Large intestine (tissue), 3 donors: Measurements from ENCODE around the gene MBTPS1. TPM values are rescaled to one million over a fixed set of nuclear protein-coding genes. Genes with fewer than 3 reads are reported as not detected.

Experiments
- DNase-seq, 2 donors: peaks; one replicate each; pipeline versions ENCODE4 v3.0.0 to v3.0.0-alpha.2; 2013
- H3K27ac ChIP-seq: one replicate; pipeline ENCODE4 v1.5.1; 2013; ENCODE audit warnings: low read length
- H3K27me3 ChIP-seq: 2 replicates; pipeline ENCODE4 v1.6.1; 2013; ENCODE audit warnings: low read length; ENCODE audit not compliant: control insufficient read depth, insufficient read depth
- H3K36me3 ChIP-seq: 2 replicates; pipeline ENCODE4 v1.6.1; 2013; ENCODE audit warnings: low read length; ENCODE audit not compliant: control insufficient read depth, insufficient read depth
- H3K4me1 ChIP-seq: one replicate; pipeline ENCODE4 v1.6.1; 2013; ENCODE audit warnings: low read length; ENCODE audit not compliant: control insufficient read depth, insufficient read depth
- H3K4me3 ChIP-seq: one replicate; pipeline ENCODE4 v1.5.1; 2013; ENCODE audit warnings: low read length
- H3K9me3 ChIP-seq: one replicate; pipeline ENCODE4 v1.6.1; 2013; ENCODE audit warnings: mild to moderate bottlenecking, low read depth, low read length, moderate library complexity; ENCODE audit not compliant: control insufficient read depth
- WGBS: methylation state at CpG from one replicate; pipeline ENCODE4 v1.1.5; 2013; ENCODE audit warnings: low lambda C conversion rate; ENCODE audit not compliant: insufficient coverage; 5-methylcytosine and 5-hydroxymethylcytosine counted together
- polyA plus RNA-seq: library from polyadenylated mRNA; unstranded; fragments of 120-200 nt; gene quantifications from one replicate; pipeline ENCODE4 v1.2.1, GENCODE V29; 2013

The MBTPS1 gene
- polyA plus RNA-seq, 1 donor: 67.7 TPM

GRCh38 chr16:84104231-84104630 lies 12.5 kb downstream of the MBTPS1 start:
- WGBS: no CpG with 5 or more reads among the region's 3 CpGs
- Histone ChIP-seq H3K4me1 (no peaks in the 10 kb centered on the region), H3K9me3 (no peaks in the 10 kb centered on the region), H3K27ac (no peak overlapping the region), H3K36me3 (peaks cover 28% of the 10 kb centered on the region), H3K4me3 (no peak overlapping the region), H3K27me3 (no peaks in the 10 kb centered on the region)
- no peak for DNase-seq

GRCh38 chr16:84103678-84104077 lies 13.1 kb downstream of the MBTPS1 start:
- H3K36me3 ChIP-seq: peaks cover 28% of the 10 kb centered on the region
- no peaks in the 10 kb centered on the region for H3K9me3 ChIP-seq
- no peak overlapping the region for H3K27ac ChIP-seq
- H3K27me3 ChIP-seq: no peaks in the 10 kb centered on the region
- 60% methylated on average over 1 of the region's 5 CpGs for WGBS
- no peak overlapping the region for H3K4me3 ChIP-seq
- H3K4me1 ChIP-seq: no peaks in the 10 kb centered on the region
- no peak for DNase-seq

DNA sequence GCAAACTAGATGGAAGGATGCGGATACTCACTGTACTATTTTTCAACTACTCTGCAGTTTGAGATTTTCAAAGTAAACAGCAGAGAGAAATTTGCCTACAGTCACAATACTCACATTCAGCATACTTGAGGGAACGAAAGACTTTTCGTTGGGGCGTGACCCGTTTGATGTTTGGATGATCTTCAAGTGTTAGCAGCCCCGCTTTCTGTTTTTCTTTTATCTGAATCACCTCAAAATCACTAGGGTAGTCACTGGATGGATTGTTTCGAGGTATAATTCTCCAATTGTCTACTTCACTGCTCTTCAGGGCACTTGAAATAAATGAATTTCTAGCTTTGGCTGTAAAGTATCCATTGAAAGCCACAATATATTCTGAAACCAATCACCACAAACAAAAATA lies 17.8 kb downstream of the MBTPS1 start:
- H3K9me3 ChIP-seq: no peaks in the 10 kb centered on the region
- no peak for DNase-seq
- no peak overlapping the region for H3K27ac ChIP-seq

DNA sequence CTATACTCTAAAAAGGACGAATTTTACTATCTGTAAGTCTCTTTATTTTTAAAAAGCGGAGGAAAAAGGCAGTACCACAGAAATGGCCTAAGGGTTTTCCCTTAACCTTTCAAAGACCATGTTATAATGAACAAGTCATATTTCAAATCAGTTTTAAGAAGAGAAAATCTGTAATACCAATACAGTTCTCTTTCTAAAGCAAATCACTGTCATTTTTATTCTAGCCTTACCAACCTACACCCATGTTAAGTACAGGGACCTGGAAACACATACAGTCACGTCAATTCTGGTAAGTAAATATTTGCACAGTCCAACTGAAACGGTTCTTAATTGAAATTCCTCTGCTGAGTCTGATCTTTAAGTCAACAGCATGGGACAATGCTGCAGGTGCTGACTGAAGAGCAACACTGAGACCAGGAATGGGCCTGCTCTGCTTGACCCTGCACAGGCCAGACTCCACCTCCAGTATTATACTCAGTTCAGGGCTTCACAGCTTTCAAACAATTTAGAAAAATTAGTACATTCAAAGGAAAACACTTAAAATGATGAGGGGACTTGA lies 20.2 kb downstream of the MBTPS1 start:
- no peaks in the 10 kb centered on the region for H3K27me3 ChIP-seq
- H3K36me3 ChIP-seq: peaks cover 60% of the 10 kb centered on the region
- H3K4me3 ChIP-seq: no peak overlapping the region
- H3K9me3 ChIP-seq: no peaks in the 10 kb centered on the region
- WGBS: 100% methylated on average over 2 of the region's 4 CpGs
- H3K4me1 ChIP-seq: no peaks in the 10 kb centered on the region
- peak in 1 of 2 donors; percentile 56 for DNase-seq
- no peak overlapping the region for H3K27ac ChIP-seq

More for the DNA sequence above, 17.8 kb downstream of the MBTPS1 start:
- Histone ChIP-seq H3K4me1 (no peaks in the 10 kb centered on the region), H3K27me3 (no peaks in the 10 kb centered on the region), H3K36me3 (peaks cover 39% of the 10 kb centered on the region), H3K4me3 (no peak overlapping the region)
- WGBS: 100% methylated on average over 4 of the region's 7 CpGs

- DNase-seq: no peak
- Histone ChIP-seq H3K9me3 (no peaks in the 10 kb centered on the region), H3K4me3 (no peak overlapping the region), H3K27me3 (no peaks in the 10 kb centered on the region), H3K4me1 (no peaks in the 10 kb centered on the region), H3K36me3 (peaks cover 68% of the 10 kb centered on the region), H3K27ac (no peak overlapping the region)
- WGBS: no CpG with 5 or more reads among the region's 14 CpGs
These were observed 21.3 kb downstream of the MBTPS1 start for GRCh38 chr16:84095466-84095865.

GRCh38 chr16:84093879-84094270 lies 22.9 kb downstream of the MBTPS1 start:
- Histone ChIP-seq H3K27me3 (no peaks in the 10 kb centered on the region), H3K4me1 (no peaks in the 10 kb centered on the region), H3K9me3 (no peaks in the 10 kb centered on the region), H3K27ac (no peak overlapping the region), H3K36me3 (peaks cover 74% of the 10 kb centered on the region), H3K4me3 (no peak overlapping the region)
- no CpG with 5 or more reads among the region's 4 CpGs for WGBS
- DNase-seq: no peak

DNA sequence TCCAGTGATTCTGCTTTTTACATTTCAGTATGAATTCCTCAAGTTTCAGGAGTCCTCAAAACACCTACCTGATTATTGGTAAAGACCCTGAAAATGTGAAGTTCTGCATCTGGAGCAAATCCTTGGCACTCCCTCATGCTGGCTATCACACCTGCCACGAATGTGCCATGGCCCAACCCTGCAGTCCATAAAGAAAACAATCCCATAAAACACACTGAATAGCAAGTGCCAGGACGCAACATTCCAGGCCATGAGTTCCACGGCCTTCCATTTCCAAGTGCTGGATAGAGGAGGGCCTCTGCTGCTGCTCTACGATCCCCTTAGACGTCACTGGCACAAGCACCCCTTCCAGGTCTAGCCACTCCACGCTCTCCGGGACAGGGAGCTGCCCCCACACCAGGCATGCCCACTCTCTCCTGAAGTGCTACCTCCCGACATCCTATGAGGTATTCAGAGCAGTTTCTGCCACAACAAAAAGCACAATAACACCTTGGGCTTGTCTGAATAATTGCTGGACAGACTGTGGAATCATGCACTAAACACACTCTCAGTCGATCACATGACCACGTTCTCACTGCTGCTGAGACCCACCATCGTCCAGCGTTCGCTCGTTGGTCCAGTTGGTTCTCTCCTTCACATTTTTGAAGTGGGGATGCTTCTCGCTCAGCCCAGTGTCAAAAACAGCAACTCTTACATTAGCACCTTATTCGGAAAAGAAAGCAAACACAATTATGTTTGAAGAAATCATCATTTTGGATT lies 23.4 kb downstream of the MBTPS1 start:
- no peak overlapping the region for H3K27ac ChIP-seq
- H3K27me3 ChIP-seq: no peaks in the 10 kb centered on the region
- no peaks in the 10 kb centered on the region for H3K9me3 ChIP-seq
- WGBS: no CpG with 5 or more reads among the region's 16 CpGs
- H3K4me1 ChIP-seq: no peaks in the 10 kb centered on the region
- peaks cover 75% of the 10 kb centered on the region for H3K36me3 ChIP-seq
- DNase-seq: no peak
- H3K4me3 ChIP-seq: no peak overlapping the region

- peaks cover 80% of the 10 kb centered on the region for H3K36me3 ChIP-seq
- no peaks in the 10 kb centered on the region for H3K4me1 ChIP-seq
- DNase-seq: peak in 1 of 2 donors; percentile 17
- H3K27me3 ChIP-seq: no peaks in the 10 kb centered on the region
- no peaks in the 10 kb centered on the region for H3K9me3 ChIP-seq
- no peak overlapping the region for H3K27ac ChIP-seq
- WGBS: 70% methylated on average over 2 of the region's 10 CpGs
- no peak overlapping the region for H3K4me3 ChIP-seq
These were observed 25.3 kb downstream of the MBTPS1 start for GRCh38 chr16:84091460-84091859.

- H3K36me3 ChIP-seq: peaks cover 80% of the 10 kb centered on the region
- H3K4me3 ChIP-seq: no peak overlapping the region
- WGBS: no CpG with 5 or more reads among the region's 9 CpGs
These were observed 26.5 kb downstream of the MBTPS1 start for GRCh38 chr16:84090211-84090610.

GRCh38 chr16:84088695-84089395 lies 27.9 kb downstream of the MBTPS1 start:
- WGBS: 100% methylated on average over 2 of the region's 15 CpGs
- Histone ChIP-seq H3K27ac (no peak overlapping the region), H3K27me3 (no peaks in the 10 kb centered on the region), H3K4me3 (no peak overlapping the region), H3K4me1 (no peaks in the 10 kb centered on the region), H3K9me3 (no peaks in the 10 kb centered on the region), H3K36me3 (peaks cover 79% of the 10 kb centered on the region)
- DNase-seq: peak in 1 of 2 donors; percentile 22

More at GRCh38 chr16:84090211-84090610, 26.5 kb downstream of the MBTPS1 start:
- Histone ChIP-seq H3K27ac (no peak overlapping the region), H3K27me3 (no peaks in the 10 kb centered on the region), H3K4me1 (no peaks in the 10 kb centered on the region), H3K9me3 (no peaks in the 10 kb centered on the region)
- no peak for DNase-seq
